Measurements from ENCODE around the gene B3GNT9. TPM values are rescaled to one million over a fixed set of nuclear protein-coding genes. Genes with fewer than 3 reads are reported as not detected.

Gene B3GNT9
- total RNA-seq, 1 experiment from 2014 or later: 11.5 TPM

DNA sequence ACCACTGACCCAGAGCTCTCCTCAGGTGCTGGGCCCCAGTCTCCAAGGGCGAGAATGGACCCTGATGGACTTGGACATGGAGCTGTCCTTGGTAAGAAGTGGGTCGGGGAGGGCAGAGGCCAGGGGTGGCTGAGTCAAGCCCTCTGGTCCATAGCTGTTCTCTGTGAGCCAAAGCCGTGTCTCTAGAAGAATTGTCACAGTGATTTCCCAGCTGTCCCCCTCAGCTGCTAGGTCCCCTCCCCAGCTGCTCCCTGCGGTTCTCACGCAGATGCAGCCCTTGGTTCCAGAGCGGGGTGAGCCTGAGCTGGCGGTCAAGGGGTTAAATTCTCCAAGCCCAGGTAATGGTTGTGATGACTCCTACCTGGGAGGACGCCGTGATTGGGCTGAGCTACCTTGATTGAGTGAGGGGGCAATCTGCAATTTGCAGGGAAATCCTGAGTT, 18.2 kb upstream of the B3GNT9 start:
- Histone ChIP-seq H3K9me3 (ENCODE audit: control insufficient read depth, insufficient read depth, low read depth, low read length) (no peaks in the 10 kb centered on the region), H3K27me3 (ENCODE audit: control insufficient read depth, insufficient read depth, low read length) (no peaks in the 10 kb centered on the region), H3K36me3 (ENCODE audit: control insufficient read depth, insufficient read depth, low read length) (no peaks in the 10 kb centered on the region; the same call in 1 of the 2 replicates), H3K27ac (ENCODE audit: low read length) (no peak overlapping the region), H3K4me1 (ENCODE audit: control insufficient read depth, insufficient read depth, low read length) (peaks cover 18% of the 10 kb centered on the region), H3K4me3 (ENCODE audit: low read depth in 2 of 2, low read length in 2 of 2) (no peak overlapping the region)
- POLR2A ChIA-PET: no interaction called here
- CTCF ChIA-PET: no interaction called here
- ATAC-seq (no peak), DNase-seq (ENCODE audit: low read depth, low spot score) (no peak)
- no peak for TF ChIP-seq SIN3A (IDR thresholded peaks at IDR 0.05; ENCODE audit: borderline replicate concordance, insufficient read depth, low read depth, low read length)
- TF ChIP-seq, protein P1, sequence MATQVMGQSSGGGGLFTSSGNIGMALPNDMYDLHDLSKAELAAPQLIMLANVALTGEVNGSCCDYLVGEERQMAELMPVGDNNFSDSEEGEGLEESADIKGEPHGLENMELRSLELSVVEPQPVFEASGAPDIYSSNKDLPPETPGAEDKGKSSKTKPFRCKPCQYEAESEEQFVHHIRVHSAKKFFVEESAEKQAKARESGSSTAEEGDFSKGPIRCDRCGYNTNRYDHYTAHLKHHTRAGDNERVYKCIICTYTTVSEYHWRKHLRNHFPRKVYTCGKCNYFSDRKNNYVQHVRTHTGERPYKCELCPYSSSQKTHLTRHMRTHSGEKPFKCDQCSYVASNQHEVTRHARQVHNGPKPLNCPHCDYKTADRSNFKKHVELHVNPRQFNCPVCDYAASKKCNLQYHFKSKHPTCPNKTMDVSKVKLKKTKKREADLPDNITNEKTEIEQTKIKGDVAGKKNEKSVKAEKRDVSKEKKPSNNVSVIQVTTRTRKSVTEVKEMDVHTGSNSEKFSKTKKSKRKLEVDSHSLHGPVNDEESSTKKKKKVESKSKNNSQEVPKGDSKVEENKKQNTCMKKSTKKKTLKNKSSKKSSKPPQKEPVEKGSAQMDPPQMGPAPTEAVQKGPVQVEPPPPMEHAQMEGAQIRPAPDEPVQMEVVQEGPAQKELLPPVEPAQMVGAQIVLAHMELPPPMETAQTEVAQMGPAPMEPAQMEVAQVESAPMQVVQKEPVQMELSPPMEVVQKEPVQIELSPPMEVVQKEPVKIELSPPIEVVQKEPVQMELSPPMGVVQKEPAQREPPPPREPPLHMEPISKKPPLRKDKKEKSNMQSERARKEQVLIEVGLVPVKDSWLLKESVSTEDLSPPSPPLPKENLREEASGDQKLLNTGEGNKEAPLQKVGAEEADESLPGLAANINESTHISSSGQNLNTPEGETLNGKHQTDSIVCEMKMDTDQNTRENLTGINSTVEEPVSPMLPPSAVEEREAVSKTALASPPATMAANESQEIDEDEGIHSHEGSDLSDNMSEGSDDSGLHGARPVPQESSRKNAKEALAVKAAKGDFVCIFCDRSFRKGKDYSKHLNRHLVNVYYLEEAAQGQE (IDR thresholded peaks at IDR 0.05; ENCODE audit: insufficient read depth in 1 of 2, low read depth in 2 of 2, low read length in 1 of 2): peak in 1 of 2 experiments; percentile 60; a peak in 2 of 4 replicates
- intact Hi-C loops (cut with micrococcal nuclease; ENCODE audit: unreplicated experiment): no loop called here
- no TSS peak for BruUV-seq (replicated peaks)
- in situ Hi-C loops (cut with HindIII; ENCODE audit: low pct_unique_long_range_greater_than_20kb, low sequenced_read_pairs): no loop called here

DNA sequence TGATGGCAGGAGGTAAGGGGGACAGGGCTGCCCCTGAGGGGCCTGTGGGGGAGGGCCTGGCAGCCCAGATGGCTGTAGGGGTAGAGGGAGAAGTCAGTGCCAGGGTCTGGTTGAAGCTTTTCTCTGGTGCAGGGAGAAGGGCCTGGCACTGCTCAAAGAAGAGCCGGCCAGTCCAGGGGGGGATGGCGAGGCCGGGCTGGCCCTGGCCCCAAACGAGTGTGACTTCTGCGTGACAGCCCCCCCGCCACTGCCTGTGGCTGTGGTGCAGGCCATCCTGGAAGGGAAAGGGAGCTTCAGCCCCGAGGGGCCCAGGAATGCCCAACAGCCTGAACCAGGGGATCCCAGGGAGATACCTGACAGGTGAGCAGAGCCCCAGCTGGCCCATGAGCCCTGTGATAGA, 16.8 kb upstream of the B3GNT9 start:
- CTCF ChIA-PET: no interaction called here
- no TSS peak for BruUV-seq (replicated peaks)

More for the DNA sequence above, 16.8 kb upstream of the B3GNT9 start:
- intact Hi-C loops (cut with micrococcal nuclease; ENCODE audit: unreplicated experiment): no loop called here
- no peaks in the 10 kb centered on the region for H3K27me3 ChIP-seq (ENCODE audit: control insufficient read depth, insufficient read depth, low read length)
- H3K4me1 ChIP-seq (ENCODE audit: control insufficient read depth, insufficient read depth, low read length): peaks cover 14% of the 10 kb centered on the region
- no peaks in the 10 kb centered on the region for H3K9me3 ChIP-seq (ENCODE audit: control insufficient read depth, insufficient read depth, low read depth, low read length)
- ATAC-seq (no peak), DNase-seq (ENCODE audit: low read depth, low spot score) (no peak)
- in situ Hi-C loops (cut with HindIII; ENCODE audit: low pct_unique_long_range_greater_than_20kb, low sequenced_read_pairs): no loop called here
- H3K36me3 ChIP-seq (ENCODE audit: control insufficient read depth, insufficient read depth, low read length): no peaks in the 10 kb centered on the region; the same call in 1 of the 2 replicates
- no peak overlapping the region for H3K27ac ChIP-seq (ENCODE audit: low read length)
- POLR2A ChIA-PET: no interaction called here
- TF ChIP-seq POLR2AphosphoS5 (IDR thresholded peaks at IDR 0.05; ENCODE audit: low read depth, low read length) (no peak), TCF7L2 (IDR thresholded peaks at IDR 0.05; ENCODE audit: low read depth, low read length) (no peak), SIN3A (IDR thresholded peaks at IDR 0.05; ENCODE audit: borderline replicate concordance, insufficient read depth, low read depth, low read length) (no peak)
- TF ChIP-seq, protein P2, sequence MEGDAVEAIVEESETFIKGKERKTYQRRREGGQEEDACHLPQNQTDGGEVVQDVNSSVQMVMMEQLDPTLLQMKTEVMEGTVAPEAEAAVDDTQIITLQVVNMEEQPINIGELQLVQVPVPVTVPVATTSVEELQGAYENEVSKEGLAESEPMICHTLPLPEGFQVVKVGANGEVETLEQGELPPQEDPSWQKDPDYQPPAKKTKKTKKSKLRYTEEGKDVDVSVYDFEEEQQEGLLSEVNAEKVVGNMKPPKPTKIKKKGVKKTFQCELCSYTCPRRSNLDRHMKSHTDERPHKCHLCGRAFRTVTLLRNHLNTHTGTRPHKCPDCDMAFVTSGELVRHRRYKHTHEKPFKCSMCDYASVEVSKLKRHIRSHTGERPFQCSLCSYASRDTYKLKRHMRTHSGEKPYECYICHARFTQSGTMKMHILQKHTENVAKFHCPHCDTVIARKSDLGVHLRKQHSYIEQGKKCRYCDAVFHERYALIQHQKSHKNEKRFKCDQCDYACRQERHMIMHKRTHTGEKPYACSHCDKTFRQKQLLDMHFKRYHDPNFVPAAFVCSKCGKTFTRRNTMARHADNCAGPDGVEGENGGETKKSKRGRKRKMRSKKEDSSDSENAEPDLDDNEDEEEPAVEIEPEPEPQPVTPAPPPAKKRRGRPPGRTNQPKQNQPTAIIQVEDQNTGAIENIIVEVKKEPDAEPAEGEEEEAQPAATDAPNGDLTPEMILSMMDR (IDR thresholded peaks at IDR 0.05): no peak
- TF ChIP-seq, protein P1 (IDR thresholded peaks at IDR 0.05; ENCODE audit: insufficient read depth in 1 of 2, low read depth in 2 of 2, low read length in 1 of 2): no peak
- no peak overlapping the region for H3K4me3 ChIP-seq (ENCODE audit: low read depth in 2 of 2, low read length in 2 of 2)

Data from Panc1 (cell line).